H1 (cell line): ENCODE results near the gene ARHGAP27. TPM values are rescaled to one million over a fixed set of nuclear protein-coding genes. Genes with fewer than 3 reads are reported as not detected.

Experiments used
- CBX8 ChIP-seq: fragments of 300-800, 300-1000 bp; sonication (generic); IDR thresholded peaks from 2 replicates; pipeline ENCODE4 v1.7.1; 2016; ENCODE audit warnings: low read depth, low read length, borderline replicate concordance
- CHD1 ChIP-seq: IDR thresholded peaks from 2 replicates; pipeline ENCODE4 v1.6.1; 2012; ENCODE audit warnings: low read depth, low read length, improper control_type of control experiment
- EGR1 ChIP-seq: IDR thresholded peaks from 2 replicates; pipeline ENCODE4 v1.6.1; 2011; ENCODE audit warnings: low read depth, low read length, borderline replicate concordance
- EP300 ChIP-seq, 2 experiments: IDR thresholded peaks; 1 replicate in 1 of 2; 2 replicates in 1 of 2; pipeline ENCODE4 v1.6.1; 2011 to 2012; ENCODE audit warnings: low read depth in 2 of 2, low read length in 2 of 2, mild to moderate bottlenecking in 2 of 2, borderline replicate concordance in 1 of 2, inconsistent platforms in 1 of 2, moderate library complexity in 1 of 2
- NANOG ChIP-seq: IDR thresholded peaks from 2 replicates; pipeline ENCODE4 v1.6.1; 2011; ENCODE audit warnings: low read length, low read depth, mild to moderate bottlenecking, inconsistent platforms; ENCODE audit not compliant: insufficient read depth, poor library complexity, severe bottlenecking
- POLR2AphosphoS5 ChIP-seq: IDR thresholded peaks from 2 replicates; pipeline ENCODE4 v1.6.1; 2011; ENCODE audit warnings: low read depth, low read length
- RXRA ChIP-seq: IDR thresholded peaks from 2 replicates; pipeline ENCODE4 v1.6.1; 2011; ENCODE audit warnings: low read depth, mild to moderate bottlenecking, low read length, moderate library complexity; ENCODE audit not compliant: insufficient read depth
- polyA plus RNA-seq, 7 experiments: library from polyadenylated mRNA; depleted of rRNA in 3 of 7; stranded (reverse) in 5 of 7; unstranded in 2 of 7; fragments of >200 nt in 5 of 7; fragments of 200-250 nt in 2 of 7; gene quantifications; 1 replicate in 5 of 7; 2 replicates in 1 of 7; 4 replicates in 1 of 7; pipeline versions ENCODE4 v1.2.1 to v1.2.3, GENCODE V29; 2011 to 2013; ENCODE audit warnings: missing spikeins in 2 of 7, mixed read lengths in 2 of 7
- total RNA-seq: library from RNA; stranded (reverse); fragmentation: NEBNext Ultra II Directional; extraction: Animal tissue kit (Norgen Biotek cat#: 25700); gene quantifications from 2 replicates; pipeline ENCODE4 v1.2.1, GENCODE V29; 2021
- TF ChIP-seq, protein P1 (sequence below): fragments of 300-600 bp; sonication (generic); IDR thresholded peaks from 2 replicates; pipeline ENCODE4 v1.7.1; 2012; ENCODE audit warnings: low read length, moderate library complexity, mild to moderate bottlenecking, inconsistent platforms; ENCODE audit not compliant: insufficient replicate concordance
- TF ChIP-seq, protein P2 (sequence below): IDR thresholded peaks from 2 replicates; pipeline ENCODE4 v1.6.1; 2011; ENCODE audit warnings: low read length, improper control_type of control experiment

Gene ARHGAP27
- total and polyA plus RNA-seq, 2 of the 8 experiments (the other 6 are each of a cell fraction or from before 2014, with no cell fraction given) = 11.6 to 13.1 TPM

DNA sequence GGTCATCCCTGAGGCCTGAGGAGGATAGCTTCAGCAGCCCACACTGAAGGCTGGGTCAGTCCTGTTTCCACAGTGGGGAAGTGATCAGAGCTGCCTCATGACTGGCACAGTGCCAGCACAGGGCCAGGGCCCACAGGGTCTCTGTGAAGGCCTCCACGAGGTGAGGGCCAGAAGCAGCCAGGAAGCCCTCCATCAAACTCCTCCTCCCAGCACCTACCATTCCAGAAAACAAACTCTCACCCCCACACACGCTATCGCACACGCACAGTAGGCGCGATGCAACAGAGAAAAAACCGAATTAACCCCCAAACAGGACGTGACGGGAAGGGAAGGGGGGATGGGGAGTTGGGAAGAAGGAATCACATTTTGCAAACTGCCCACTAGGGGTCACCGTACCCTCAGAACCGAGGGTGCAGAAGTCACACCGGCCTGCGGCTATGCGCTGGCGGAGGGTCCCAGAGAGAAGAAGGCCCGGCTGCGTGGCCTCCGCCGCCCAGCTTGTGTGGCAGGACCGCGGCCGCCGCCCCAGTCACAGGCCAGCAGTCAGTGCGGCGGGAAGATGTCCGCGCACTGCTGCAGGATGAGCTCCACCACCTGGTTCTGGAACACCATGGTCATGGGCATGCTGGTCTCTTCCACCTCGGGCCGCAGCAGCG, 37.6 kb downstream of the ARHGAP27 start (continued):
- no peak for TF ChIP-seq EGR1
- TF ChIP-seq, protein P1, sequence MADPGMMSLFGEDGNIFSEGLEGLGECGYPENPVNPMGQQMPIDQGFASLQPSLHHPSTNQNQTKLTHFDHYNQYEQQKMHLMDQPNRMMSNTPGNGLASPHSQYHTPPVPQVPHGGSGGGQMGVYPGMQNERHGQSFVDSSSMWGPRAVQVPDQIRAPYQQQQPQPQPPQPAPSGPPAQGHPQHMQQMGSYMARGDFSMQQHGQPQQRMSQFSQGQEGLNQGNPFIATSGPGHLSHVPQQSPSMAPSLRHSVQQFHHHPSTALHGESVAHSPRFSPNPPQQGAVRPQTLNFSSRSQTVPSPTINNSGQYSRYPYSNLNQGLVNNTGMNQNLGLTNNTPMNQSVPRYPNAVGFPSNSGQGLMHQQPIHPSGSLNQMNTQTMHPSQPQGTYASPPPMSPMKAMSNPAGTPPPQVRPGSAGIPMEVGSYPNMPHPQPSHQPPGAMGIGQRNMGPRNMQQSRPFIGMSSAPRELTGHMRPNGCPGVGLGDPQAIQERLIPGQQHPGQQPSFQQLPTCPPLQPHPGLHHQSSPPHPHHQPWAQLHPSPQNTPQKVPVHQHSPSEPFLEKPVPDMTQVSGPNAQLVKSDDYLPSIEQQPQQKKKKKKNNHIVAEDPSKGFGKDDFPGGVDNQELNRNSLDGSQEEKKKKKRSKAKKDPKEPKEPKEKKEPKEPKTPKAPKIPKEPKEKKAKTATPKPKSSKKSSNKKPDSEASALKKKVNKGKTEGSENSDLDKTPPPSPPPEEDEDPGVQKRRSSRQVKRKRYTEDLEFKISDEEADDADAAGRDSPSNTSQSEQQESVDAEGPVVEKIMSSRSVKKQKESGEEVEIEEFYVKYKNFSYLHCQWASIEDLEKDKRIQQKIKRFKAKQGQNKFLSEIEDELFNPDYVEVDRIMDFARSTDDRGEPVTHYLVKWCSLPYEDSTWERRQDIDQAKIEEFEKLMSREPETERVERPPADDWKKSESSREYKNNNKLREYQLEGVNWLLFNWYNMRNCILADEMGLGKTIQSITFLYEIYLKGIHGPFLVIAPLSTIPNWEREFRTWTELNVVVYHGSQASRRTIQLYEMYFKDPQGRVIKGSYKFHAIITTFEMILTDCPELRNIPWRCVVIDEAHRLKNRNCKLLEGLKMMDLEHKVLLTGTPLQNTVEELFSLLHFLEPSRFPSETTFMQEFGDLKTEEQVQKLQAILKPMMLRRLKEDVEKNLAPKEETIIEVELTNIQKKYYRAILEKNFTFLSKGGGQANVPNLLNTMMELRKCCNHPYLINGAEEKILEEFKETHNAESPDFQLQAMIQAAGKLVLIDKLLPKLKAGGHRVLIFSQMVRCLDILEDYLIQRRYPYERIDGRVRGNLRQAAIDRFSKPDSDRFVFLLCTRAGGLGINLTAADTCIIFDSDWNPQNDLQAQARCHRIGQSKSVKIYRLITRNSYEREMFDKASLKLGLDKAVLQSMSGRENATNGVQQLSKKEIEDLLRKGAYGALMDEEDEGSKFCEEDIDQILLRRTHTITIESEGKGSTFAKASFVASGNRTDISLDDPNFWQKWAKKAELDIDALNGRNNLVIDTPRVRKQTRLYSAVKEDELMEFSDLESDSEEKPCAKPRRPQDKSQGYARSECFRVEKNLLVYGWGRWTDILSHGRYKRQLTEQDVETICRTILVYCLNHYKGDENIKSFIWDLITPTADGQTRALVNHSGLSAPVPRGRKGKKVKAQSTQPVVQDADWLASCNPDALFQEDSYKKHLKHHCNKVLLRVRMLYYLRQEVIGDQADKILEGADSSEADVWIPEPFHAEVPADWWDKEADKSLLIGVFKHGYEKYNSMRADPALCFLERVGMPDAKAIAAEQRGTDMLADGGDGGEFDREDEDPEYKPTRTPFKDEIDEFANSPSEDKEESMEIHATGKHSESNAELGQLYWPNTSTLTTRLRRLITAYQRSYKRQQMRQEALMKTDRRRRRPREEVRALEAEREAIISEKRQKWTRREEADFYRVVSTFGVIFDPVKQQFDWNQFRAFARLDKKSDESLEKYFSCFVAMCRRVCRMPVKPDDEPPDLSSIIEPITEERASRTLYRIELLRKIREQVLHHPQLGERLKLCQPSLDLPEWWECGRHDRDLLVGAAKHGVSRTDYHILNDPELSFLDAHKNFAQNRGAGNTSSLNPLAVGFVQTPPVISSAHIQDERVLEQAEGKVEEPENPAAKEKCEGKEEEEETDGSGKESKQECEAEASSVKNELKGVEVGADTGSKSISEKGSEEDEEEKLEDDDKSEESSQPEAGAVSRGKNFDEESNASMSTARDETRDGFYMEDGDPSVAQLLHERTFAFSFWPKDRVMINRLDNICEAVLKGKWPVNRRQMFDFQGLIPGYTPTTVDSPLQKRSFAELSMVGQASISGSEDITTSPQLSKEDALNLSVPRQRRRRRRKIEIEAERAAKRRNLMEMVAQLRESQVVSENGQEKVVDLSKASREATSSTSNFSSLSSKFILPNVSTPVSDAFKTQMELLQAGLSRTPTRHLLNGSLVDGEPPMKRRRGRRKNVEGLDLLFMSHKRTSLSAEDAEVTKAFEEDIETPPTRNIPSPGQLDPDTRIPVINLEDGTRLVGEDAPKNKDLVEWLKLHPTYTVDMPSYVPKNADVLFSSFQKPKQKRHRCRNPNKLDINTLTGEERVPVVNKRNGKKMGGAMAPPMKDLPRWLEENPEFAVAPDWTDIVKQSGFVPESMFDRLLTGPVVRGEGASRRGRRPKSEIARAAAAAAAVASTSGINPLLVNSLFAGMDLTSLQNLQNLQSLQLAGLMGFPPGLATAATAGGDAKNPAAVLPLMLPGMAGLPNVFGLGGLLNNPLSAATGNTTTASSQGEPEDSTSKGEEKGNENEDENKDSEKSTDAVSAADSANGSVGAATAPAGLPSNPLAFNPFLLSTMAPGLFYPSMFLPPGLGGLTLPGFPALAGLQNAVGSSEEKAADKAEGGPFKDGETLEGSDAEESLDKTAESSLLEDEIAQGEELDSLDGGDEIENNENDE = no peak
- no peak for TF ChIP-seq POLR2AphosphoS5
- no peak for TF ChIP-seq RXRA
- TF ChIP-seq CHD1 = no peak
- no peak for TF ChIP-seq NANOG
- TF ChIP-seq, protein P2, sequence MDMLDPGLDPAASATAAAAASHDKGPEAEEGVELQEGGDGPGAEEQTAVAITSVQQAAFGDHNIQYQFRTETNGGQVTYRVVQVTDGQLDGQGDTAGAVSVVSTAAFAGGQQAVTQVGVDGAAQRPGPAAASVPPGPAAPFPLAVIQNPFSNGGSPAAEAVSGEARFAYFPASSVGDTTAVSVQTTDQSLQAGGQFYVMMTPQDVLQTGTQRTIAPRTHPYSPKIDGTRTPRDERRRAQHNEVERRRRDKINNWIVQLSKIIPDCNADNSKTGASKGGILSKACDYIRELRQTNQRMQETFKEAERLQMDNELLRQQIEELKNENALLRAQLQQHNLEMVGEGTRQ = no peak
- TF ChIP-seq CBX8 = no peak
- TF ChIP-seq EP300 (IDR thresholded peaks at IDR 0.05; ENCODE audit: borderline replicate concordance in 1 of 2, low read depth in 2 of 2, low read length in 2 of 2) = no peak
